ENCODE measurements around the gene PDZRN4.

Gene PDZRN4

GRCh38 chr12:41213648-41214047 lies 25.5 kb downstream of the PDZRN4 start:
- H3K4me3 ChIP-seq (ENCODE audit: low read length) = no peak overlapping the region
- TF ChIP-seq CTCF (conservative IDR thresholded peaks at IDR 0.05; ENCODE audit: low read depth, low read length) = no peak
- no peak for DNase-seq (ENCODE audit: low read depth)

GRCh38 chr12:41217727-41218126 lies 29.6 kb downstream of the PDZRN4 start:
- TF ChIP-seq CTCF (conservative IDR thresholded peaks at IDR 0.05; ENCODE audit: low read depth, low read length) = no peak
- no peak for DNase-seq (ENCODE audit: low read depth)

GRCh38 chr12:41220931-41221330 lies 32.8 kb downstream of the PDZRN4 start:
- DNase-seq (ENCODE audit: low read depth) = no peak
- TF ChIP-seq CTCF (conservative IDR thresholded peaks at IDR 0.05; ENCODE audit: low read depth, low read length) = no peak
- H3K4me3 ChIP-seq (ENCODE audit: low read length) = no peak overlapping the region

More at GRCh38 chr12:41217727-41218126, 29.6 kb downstream of the PDZRN4 start:
- H3K4me3 ChIP-seq (ENCODE audit: low read length) = no peak overlapping the region

- no peak overlapping the region for H3K4me3 ChIP-seq (ENCODE audit: low read length)
- no peak for DNase-seq (ENCODE audit: low read depth)
- no peak for TF ChIP-seq CTCF (conservative IDR thresholded peaks at IDR 0.05; ENCODE audit: low read depth, low read length)
Observed at GRCh38 chr12:41221491-41221890, 33.4 kb downstream of the PDZRN4 start.

GRCh38 chr12:41223600-41223999 lies 35.5 kb downstream of the PDZRN4 start:
- no peak for TF ChIP-seq CTCF (conservative IDR thresholded peaks at IDR 0.05; ENCODE audit: low read depth, low read length)
- no peak overlapping the region for H3K4me3 ChIP-seq (ENCODE audit: low read length)
- DNase-seq (ENCODE audit: low read depth) = no peak

- no peak overlapping the region for H3K4me3 ChIP-seq (ENCODE audit: low read length)
- no peak for DNase-seq (ENCODE audit: low read depth)
- TF ChIP-seq CTCF (conservative IDR thresholded peaks at IDR 0.05; ENCODE audit: low read depth, low read length) = no peak
Observed at GRCh38 chr12:41224066-41224465, 35.9 kb downstream of the PDZRN4 start.

- no peak for DNase-seq (ENCODE audit: low read depth)
- H3K4me3 ChIP-seq (ENCODE audit: low read length) = no peak overlapping the region
- TF ChIP-seq CTCF (conservative IDR thresholded peaks at IDR 0.05; ENCODE audit: low read depth, low read length) = no peak
Observed at GRCh38 chr12:41225179-41225578, 37.1 kb downstream of the PDZRN4 start.

Measured in retinal pigment epithelial cell (primary cell).